Measurements from ENCODE around the gene TLR2.
"Not testable (repeated sequence)": the region's sequence is repeated elsewhere in the genome, so short reads cannot be mapped to it uniquely, and the experiment has no call there.

The TLR2 gene

DNA sequence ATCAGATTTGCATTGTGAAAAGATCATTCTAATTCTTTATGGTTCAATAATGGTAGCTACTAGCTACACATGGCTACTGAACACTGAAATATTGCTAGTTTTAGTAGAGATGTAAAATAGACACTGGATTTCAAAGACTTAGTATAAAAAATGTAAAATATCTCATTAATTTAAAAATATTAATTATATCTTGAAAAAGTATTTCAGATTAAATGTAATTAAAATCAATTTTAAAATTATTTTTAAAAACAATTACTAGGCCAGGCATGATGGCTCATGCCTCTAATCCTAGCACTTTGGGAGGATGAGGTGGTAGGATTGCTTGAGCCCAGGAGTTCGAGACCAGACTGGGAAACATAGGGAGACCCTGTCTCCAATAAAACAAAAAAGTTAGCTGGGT is 20.4 kb upstream of the TLR2 start:
- no peak for DNase-seq

DNA sequence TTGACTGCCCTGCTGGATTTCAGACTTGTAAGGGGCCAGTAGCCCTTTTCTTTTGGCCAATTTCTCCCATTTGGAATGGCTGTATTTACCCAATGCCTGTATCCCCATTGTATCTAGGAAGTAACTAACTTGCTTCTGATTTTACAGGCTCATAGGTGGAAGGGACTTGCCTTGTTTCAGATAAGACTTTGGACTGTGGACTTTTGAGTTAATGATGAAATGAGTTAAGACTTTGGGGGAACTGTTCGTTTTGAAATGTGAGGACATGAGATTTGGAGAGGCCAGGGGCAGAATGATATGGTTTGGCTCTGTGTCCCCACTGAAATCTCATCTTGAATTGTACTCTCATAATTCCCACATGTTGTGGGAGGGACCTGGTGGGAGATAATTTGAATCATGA is 17.6 kb upstream of the TLR2 start:
- not testable (repeated sequence) for DNase-seq

DNA sequence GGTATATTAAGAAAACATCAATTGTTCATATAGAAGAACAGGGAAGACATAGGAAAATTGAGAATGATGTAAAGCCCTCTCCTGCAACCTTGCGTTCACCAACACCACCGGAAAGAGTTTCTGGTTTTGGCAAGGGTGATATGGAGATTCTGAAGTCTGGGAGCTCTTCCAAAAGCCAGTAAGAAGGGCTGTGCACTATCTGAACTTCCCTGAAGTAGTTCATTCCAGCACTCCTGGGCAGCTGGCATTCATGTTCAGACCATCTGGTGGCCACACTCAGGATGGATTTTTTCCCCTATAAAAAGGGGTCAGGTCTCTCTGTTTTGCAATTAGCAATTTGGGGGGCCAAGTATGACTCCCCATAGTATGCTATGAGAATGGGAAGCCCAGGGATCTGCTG is 15.4 kb upstream of the TLR2 start:
- DNase-seq = no peak

DNA sequence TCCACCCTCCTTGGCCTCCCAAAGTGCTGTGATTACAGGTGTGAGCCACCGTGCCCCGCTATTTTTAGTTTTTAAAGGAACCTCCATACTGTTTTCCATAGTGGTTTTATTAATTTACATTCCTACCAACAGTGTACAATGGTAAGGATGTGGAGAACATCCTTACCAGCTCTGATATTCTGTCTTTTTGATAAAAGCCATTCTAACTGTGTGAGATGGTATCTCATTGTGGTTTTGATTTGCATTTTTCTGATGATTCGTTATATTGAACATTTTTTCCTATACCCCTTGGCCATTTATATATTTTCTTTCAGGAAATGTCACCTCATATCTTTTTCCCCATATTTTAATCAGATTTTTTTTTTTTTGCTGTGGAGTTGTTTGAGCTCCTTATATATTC is 14.2 kb upstream of the TLR2 start:
- DNase-seq = no peak

DNA sequence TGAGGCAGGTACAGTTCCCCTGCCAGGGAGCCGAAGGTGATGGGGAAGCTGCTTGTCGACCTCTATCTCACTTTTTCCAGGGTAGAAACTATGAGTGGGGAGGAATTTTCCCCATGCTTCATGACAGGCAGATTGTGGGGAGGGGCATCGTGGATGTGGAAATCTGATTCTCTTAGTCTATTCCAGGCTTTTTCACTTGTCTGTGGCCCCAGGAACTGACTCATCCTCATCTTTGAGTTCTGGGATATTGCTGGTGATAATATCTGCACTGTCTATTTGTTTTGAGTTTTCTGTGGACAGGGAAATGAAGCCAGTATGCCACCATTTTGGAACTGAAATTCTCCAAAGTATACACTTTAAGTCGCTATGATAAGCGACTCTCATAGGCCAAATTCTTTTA is 7.6 kb upstream of the TLR2 start:
- no peak for DNase-seq

DNA sequence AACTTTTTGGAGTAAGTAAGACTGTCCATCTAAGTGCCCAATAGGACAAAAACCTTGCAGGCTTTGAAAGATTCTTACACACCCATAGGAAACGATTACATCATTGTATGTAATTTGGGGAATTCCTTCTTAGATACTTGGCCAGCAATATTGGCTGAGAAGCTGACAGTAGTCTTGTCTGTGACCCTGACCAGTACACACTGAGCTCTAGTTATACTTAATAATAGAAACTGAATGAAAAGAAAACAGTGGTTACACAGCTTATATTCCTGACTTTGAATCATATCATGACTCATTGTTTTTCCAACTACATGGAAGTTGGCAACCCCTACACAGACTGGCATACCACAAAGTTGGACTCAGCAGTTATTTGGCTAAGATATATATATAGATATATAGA is 7.1 kb upstream of the TLR2 start:
- DNase-seq = no peak

DNA sequence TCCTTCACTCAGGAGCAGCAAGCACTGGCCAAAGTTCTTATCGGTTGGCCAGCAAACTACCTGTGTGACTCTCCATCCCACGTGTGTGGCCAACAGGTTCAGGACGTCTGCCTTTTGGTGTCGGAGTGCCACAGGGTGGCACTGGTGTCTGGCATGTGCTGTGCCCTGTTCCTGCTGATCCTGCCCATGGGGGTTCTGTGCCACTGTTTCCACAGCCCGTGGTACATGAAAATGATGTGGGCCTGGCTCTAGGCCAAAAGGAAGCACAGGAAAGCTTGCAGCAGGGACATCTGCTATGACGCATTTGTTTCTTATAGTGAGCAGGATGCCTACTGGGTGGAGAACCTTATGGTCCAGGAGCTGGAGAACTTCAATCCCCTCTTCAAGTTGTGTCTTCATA is 4.6 kb upstream of the TLR2 start:
- no peak for DNase-seq

DNA sequence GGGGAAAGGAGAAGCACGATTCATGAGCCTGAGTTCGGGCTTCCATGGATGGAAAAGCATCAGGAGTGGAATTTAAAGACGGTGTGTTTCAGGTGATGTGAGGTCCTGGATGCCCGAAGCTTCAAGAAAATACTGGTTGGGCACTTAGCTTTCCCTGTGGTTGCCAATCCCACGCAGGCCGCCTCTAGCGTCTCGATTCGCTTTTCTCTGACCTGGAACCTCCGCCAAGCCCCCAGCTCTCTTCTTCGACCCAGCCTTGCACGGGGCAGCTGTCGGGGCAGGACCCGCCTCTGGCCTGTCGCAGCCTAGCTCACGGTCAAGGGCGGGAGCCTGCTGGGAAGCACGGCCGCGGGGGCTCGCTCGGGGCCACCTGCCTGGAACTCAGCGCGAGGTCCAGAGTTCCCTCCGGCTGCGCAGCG is 308 bp upstream of the TLR2 start:
- DNase-seq = peak; percentile 72

DNA sequence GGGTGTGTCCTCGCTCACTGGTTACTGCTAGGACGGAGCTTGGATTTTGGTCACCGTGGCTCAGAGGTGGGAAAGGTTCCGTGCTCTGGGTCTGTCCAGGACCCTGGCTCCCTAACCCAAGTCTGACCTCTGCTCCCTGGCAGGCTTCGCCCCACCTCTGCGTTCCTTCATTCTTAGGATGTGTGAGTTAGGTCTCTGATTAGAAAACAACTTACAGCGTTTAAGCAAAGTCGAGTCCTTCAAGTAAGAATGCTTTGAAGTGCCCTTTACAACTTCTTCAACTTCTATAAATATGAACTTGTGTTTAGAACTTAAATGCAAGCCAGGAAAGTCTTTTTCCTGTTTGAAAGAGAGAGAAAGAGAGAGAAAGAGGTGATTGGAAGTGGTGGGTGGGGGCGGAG is 891 bp downstream of the TLR2 start:
- no peak for DNase-seq

DNA sequence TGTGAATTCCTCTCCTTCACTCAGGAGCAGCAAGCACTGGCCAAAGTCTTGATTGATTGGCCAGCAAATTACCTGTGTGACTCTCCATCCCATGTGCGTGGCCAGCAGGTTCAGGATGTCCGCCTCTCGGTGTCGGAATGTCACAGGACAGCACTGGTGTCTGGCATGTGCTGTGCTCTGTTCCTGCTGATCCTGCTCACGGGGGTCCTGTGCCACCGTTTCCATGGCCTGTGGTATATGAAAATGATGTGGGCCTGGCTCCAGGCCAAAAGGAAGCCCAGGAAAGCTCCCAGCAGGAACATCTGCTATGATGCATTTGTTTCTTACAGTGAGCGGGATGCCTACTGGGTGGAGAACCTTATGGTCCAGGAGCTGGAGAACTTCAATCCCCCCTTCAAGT is 20.4 kb downstream of the TLR2 start:
- DNase-seq = no peak

DNA sequence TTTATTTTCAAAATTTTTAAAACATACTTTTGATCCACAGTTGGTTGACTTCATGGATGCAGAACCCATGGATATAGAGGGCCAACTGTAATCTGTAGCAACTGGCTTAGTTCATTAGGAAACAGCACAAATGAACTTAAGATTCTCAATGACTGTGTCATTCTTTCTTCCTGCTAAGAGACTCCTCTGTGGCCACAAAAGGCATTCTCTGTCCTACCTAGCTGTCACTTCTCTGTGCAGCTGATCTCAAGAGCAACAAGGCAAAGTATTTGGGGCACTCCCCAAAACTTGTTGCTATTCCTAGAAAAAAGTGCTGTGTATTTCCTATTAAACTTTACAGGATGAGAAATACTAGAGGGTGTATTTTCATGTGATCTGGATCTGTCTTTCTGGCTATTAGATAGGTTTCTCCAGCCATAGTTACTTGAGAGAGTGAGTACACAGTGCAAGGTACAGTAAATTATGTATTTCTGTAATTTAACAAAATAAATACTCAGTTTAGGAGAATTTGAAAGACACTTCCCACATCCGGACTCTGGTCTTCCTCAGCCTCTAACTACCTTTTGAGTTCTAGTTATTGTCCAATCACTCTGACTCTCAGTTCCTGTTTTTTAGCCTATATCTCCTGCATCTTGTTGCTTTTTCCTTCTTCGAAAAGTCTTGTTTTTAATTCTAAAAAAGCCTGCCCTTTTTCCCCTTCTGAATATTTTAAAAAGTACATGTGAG is 21.8 kb downstream of the TLR2 start:
- DNase-seq = no peak

DNA sequence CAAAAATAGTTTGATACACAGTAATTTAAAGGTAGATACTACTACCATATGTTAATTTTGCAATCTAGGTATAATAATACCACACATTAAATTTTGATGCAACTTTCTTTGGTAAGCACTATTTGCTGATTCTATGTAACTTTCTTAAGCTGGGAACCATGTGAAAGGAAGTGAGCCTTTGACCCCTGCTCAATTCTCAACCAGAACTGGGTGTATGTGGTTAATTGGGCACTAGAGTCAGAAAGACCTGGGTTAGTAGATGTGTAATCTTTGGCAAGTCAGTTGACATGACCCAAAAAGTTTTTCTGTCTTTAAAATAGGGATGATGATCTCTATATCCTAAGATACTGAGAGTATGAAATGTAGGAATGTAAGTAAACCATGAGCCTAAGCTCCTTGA is 22.4 kb downstream of the TLR2 start:
- no peak for DNase-seq

DNA sequence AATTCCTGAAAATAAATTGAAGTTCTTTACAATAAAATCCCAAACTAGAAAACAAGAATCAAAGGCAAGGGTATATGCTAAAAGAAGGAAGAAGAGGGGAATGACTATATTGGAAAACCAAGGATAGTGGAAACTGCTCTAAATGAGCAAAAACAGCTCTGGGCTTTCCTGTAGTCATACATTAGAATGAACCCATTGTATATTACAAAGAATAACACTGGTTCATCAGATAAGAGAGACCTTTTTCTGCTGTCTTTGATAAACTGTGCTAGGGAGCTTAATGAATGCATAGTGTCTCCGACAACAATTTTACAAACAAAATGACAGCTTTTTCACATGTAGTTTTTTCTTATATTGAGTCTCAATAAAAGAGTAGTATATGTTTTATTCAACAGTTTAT is 26.6 kb downstream of the TLR2 start:
- no peak for DNase-seq

DNA sequence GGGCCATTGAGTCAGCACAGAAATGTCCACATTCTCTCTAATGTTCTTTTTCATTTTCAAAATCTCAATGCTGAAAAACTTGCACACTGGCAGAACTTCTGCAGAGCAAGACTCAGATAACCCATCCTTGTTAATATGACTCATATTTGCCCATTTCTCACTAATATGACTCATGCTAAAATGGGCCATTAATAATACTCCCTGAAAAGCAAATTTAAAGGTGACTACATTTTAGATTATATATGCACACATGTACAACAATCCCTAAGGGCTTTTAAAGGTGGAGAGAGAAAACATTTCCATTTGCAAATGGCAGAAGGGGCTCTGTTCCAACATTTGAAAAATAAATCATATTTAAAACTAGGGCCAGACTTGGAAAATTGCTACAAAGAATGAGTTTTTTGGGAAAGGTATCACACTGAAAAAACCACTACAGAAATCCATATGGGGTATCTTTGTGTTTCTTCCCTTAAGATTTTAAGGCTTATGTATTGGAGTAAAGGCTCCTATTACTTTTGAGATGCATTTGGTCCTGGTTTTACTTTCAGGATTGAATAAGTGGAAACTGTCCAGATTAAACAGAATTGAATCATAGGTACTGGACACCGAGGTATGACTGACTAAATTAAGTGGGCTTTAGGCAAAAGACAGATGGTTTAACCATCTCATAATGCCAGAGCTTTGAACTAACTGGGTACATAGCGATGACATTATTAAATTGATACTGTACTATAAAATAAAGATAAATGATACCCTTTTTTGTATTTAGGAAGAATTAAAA is 30.0 kb downstream of the TLR2 start:
- no peak for DNase-seq

DNA sequence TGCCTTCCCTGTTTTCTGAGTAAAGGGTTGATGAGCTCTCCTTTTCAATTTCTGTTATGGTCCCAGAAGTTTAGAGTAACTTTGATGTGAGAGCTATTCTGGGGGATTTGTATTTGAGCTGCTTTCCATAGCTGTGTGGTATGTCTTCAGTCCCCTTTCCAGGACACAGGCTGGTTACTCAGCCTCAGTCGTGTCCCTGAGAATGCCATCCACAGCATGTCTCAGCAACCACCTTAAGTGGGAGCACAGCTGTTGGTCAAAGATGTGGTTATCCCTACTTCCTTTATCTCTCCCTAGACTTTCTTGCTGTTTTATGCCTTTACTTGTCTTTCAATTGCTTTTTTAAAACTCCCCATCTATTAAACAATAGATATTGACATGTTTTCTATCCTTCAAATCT is 38.0 kb downstream of the TLR2 start:
- no peak for DNase-seq

DNA sequence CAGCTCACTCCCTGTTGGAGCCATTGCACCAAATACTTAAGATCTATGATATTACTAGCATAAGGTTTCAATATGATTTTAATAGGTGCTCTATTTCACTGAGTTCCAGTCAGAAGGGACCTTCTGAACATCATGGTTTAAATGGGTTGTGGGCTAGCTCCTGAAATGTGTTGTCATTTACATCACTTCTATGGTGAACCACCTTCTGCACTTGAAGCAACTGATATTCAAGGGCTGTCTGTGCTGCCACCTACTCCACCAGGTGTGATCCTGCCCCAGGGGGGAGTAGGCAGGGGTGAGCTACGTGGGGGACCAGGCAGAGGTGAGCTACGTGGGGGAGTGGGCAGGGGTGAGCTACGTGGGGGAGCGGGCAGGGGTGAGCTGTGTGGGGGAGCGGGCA is 40.5 kb downstream of the TLR2 start:
- no peak for DNase-seq

DNA sequence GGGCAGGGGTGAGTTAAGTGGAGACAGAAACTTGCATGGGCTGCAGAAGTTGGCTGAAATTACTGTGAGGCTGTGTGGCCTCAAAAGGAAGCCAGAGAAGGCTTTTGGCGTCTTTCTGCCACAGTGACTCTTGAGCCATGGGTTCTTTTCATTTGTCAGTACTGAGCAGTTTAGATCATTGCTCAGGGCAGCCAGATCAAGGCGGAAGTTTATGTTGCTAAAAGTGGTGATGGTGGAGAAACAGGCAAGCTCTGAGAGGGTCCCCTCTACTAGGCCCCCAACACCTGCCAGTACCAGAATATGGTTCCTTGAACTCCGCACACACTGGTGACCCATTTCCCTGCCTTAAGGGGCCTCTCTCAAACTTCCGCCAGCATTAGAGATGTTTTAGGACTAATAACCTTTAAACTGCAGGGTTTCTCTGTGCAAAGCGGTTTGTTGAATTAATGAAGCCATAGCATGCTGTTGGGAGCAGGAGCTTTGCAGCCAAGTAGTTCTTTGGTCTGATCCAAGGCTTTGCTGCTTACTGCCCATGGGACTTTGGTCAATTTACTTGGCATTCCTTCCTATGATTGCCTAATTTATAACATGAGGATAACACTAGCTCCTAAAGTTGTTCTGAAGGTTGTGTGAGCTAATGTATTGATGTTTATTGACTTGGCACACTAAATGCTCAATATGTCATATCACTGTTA is 41.2 kb downstream of the TLR2 start:
- peak; percentile 47 for DNase-seq

DNA sequence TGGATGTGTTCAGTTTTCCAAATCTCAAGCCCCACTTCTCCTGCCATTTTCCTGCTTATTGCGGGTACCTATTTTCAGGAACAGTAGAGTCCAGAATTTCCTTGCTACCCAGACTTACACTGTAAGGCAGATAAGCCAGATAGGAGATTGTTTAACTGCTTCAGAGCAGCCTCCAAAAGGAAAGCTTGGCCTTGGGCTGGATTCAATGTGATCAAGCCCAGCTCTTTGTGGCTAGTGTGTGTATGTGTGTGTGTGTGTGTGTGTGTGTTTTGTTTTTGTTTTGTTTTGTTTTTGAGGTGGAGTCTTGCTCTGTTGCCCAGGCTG is 41.7 kb downstream of the TLR2 start:
- no peak for DNase-seq

DNA sequence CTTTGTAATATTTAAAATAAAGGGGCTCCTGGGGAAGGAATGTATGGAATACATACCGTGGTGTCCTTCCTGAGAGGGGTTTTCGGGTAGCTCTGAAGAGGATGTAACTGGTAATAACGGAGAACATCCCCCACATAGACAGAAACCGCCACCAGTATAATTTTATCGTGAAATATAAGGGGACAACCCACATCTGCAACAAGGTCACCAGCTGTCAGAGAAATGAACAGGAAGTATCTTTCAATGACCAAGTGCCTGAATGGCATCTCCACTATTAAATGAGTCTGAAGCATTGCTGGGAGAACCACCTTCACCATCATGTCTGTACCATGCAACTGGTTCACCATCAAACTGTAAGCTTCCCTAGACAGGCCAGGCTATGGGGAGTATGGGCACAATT is 44.1 kb downstream of the TLR2 start:
- DNase-seq = no peak

DNA sequence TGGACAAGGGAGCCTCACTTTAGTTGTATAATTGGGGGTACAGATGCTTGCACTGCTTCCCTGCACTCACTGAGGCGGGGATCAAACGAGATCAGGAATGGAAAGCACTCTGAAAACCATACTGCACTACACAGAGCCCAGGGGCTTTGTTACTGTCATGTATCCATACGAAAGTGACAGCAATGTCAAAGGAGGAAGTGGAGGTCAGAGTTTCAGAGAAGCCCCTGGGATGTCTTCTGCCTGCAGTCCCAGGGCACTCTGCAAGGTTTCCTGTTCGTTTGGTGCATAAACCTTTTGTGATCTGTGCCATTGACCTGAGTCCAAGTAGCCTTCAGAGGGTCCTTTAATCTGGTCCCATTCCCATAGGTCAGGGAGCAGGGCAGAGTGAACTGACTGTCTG is 44.6 kb downstream of the TLR2 start:
- DNase-seq = no peak

DNA sequence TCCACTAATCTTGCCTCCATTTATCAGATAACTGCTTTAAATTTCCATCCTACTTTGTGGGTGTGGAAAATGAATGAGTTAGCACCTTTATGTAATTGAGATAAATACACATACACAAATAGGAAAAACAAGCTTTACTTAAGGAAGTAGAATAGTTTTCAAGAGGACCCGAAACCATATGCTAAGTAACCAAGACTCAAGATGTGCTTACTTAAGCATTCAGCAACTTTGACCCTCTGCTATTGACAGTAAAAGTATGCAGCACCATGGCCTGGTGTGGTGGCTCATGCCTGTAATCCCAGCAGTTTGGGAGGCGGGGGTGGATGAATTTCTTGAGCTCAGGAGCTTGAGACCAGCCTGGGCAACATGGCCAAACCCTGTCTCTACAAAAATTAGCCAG is 45.8 kb downstream of the TLR2 start:
- DNase-seq = no peak

DNA sequence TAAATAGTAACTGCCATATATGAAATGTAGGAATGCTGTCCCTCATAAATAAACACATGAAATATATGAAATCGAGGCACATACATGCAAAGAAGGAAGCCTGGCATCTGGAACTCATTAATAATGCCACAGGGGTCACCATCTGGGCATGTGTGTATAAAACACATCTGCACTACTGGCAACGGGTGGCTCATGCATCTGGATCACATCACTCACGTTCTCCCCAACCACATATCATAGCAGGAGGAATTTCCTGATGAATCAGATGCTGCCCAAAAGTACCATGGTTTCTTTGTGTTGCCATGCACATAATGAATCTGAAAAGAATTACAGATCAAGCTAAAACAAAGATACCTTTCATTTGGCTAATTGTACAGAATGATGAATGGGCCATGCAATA is 47.2 kb downstream of the TLR2 start:
- DNase-seq = no peak

DNA sequence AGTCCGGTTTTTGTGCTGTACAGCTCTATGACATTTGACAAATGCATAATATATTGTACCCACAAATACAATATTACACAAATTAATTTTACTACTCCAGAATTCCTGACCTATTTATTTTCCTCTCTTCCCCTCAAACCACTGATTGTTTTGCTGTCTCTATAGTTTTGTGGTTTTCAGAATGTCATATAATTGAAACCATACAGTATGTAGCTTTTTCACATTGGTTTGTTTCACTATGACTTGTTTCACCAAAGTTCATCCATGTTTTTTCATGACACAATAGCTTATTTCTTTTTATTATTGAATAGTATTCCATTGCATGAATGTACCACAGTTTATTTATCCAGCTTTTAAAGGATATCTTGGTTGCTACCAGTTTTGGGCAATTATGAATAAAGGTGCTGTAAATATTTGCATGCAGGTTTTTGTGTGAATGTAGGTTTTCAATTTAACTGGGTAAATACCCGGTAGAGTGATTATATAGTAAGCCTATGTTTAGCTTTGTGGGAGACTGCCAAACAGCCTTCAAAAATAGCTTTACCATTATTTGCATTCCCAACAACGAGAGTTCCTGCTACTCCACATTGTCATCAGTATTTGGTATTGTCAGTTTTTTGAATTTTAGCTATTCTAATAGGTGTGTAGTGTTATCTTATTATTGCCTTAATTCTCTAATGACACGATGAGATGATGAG is 49.8 kb downstream of the TLR2 start:
- DNase-seq = no peak
